ENCODE data around the gene TTC29. TPM values are rescaled to one million over a fixed set of nuclear protein-coding genes. Genes with fewer than 3 reads are reported as not detected.
"Not testable (repeated sequence)": the region's sequence is repeated elsewhere in the genome, so short reads cannot be mapped to it uniquely, and the experiment has no call there.

TTC29 gene
- total RNA-seq, 2 experiments from 2014 or later, result not detected

GRCh38 chr4:146663968-146664311, 281.7 kb downstream of the TTC29 start:
- H3K36me3 Mint-ChIP-seq (ENCODE audit: low read depth); H3K4me3 Mint-ChIP-seq: not testable (repeated sequence)

GRCh38 chr4:146661367-146661766, 284.3 kb downstream of the TTC29 start:
- Mint-ChIP-seq H3K4me3 (no peak overlapping the region), H3K4me1 (no peaks in the 10 kb centered on the region), H3K27ac (no peak overlapping the region), H3K9me3 (ENCODE audit: low read depth) (no peaks in the 10 kb centered on the region), H3K36me3 (ENCODE audit: low read depth) (no peaks in the 10 kb centered on the region), H3K27me3 (peaks cover 21% of the 10 kb centered on the region)
- POLR2A ChIA-PET, result no interaction called here
- ATAC-seq (no peak), DNase-seq (no peak)
- intact Hi-C loops (cut with DNase I, micrococcal nuclease), result no loop called here
- CTCF ChIA-PET, result no interaction called here

More at GRCh38 chr4:146663968-146664311, 281.7 kb downstream of the TTC29 start:
- H3K4me1 Mint-ChIP-seq; ATAC-seq; intact Hi-C loops (cut with DNase I, micrococcal nuclease); H3K27me3 Mint-ChIP-seq; H3K27ac Mint-ChIP-seq; DNase-seq; H3K9me3 Mint-ChIP-seq (ENCODE audit: low read depth); CTCF ChIA-PET; POLR2A ChIA-PET: not testable (repeated sequence)
